H1 (cell line): ENCODE data around the gene ZSWIM7. TPM values are rescaled to one million over a fixed set of nuclear protein-coding genes. Genes with fewer than 3 reads are reported as not detected.
"Not testable (repeated sequence)": the region's sequence is repeated elsewhere in the genome, so short reads cannot be mapped to it uniquely, and the experiment has no call there.

ENCODE experiments used
- CTCF ChIA-PET: fragments of 300-600 bp; sonication (Branson Sonifier 250); formaldehyde crosslinking; loops from one replicate; lab custom pipeline; 2021; ENCODE audit not compliant: partially characterized antibody; lab: Charles Lee
- POLR2A ChIA-PET: fragments of 300-600 bp; sonication (Branson Sonifier 250); formaldehyde crosslinking; loops from one replicate; lab custom pipeline; 2021; ENCODE audit warnings: inconsistent platforms; ENCODE audit not compliant: partially characterized antibody; lab: Charles Lee
- DNase-seq, 2 experiments: peaks; one replicate each; pipeline versions ENCODE4 v3.0.0 to v3.0.0-alpha.2; 2010 to 2022; ENCODE audit warnings: low spot score in 2 of 2, low read depth in 1 of 2, mixed read lengths in 1 of 2
- FAIRE-seq: peaks from 2 replicates; lab custom pipeline; 2011; peaks lifted over from hg19 to GRCh38; lab: Jason Lieb, UNC
- H2AFZ ChIP-seq: 2 replicates; pipeline ENCODE4 v1.8.1; 2012; ENCODE audit warnings: low read length, inconsistent platforms
- H2AK5ac ChIP-seq: 2 replicates; pipeline ENCODE4 v1.6.1; 2013; ENCODE audit warnings: low read depth, low read length
- H2BK120ac ChIP-seq: replicated peaks from 2 replicates; pipeline ENCODE3; 2013; ENCODE audit warnings: low read depth, low read length, inconsistent platforms
- H2BK12ac ChIP-seq: 2 replicates; pipeline ENCODE4 v1.6.1; 2013; ENCODE audit warnings: low read depth, low read length
- H2BK15ac ChIP-seq: 2 replicates; pipeline ENCODE4 v1.6.1; 2013; ENCODE audit warnings: low read length
- H2BK20ac ChIP-seq: 2 replicates; pipeline ENCODE4 v1.6.1; 2013; ENCODE audit warnings: low read length
- H2BK5ac ChIP-seq: 2 replicates; pipeline ENCODE4 v1.6.1; 2013; ENCODE audit warnings: low read depth, low read length
- H3K14ac ChIP-seq: 2 replicates; pipeline ENCODE4 v1.6.1; 2013; ENCODE audit warnings: inconsistent platforms; ENCODE audit not compliant: insufficient read length
- H3K18ac ChIP-seq: 2 replicates; pipeline ENCODE4 v1.6.1; 2013; ENCODE audit warnings: low read length; ENCODE audit errors: extremely low read depth
- H3K23ac ChIP-seq: 2 replicates; pipeline ENCODE4 v1.6.1; 2013; ENCODE audit warnings: inconsistent platforms; ENCODE audit not compliant: insufficient read length
- H3K23me2 ChIP-seq: 2 replicates; pipeline ENCODE4 v1.6.1; 2013; ENCODE audit warnings: low read depth, low read length
- H3K27ac ChIP-seq: 2 replicates; pipeline ENCODE4 v1.6.1; 2011; ENCODE audit warnings: low read depth, low read length, inconsistent platforms
- H3K27me3 ChIP-seq, 4 experiments: replicated peaks in 1 of 4; 1 replicate in 1 of 4; 2 replicates in 3 of 4; pipeline versions ENCODE4 v1.6.1 to v1.8.1; 2011 to 2013; ENCODE audit warnings: low read length in 3 of 4, mild to moderate bottlenecking in 3 of 4, inconsistent platforms in 2 of 4, mixed read lengths in 2 of 4, moderate library complexity in 1 of 4; ENCODE audit not compliant: control insufficient read depth in 3 of 4, insufficient read depth in 3 of 4; ENCODE audit errors: extremely low read depth in 1 of 4
- H3K36me3 ChIP-seq, 4 experiments: 2 replicates each; pipeline versions ENCODE4 v1.6.1 to v1.8.1; 2011 to 2013; ENCODE audit warnings: mild to moderate bottlenecking in 4 of 4, low read length in 3 of 4, moderate library complexity in 2 of 4, control low read depth in 1 of 4, inconsistent platforms in 1 of 4; ENCODE audit not compliant: insufficient read depth in 4 of 4, control insufficient read depth in 2 of 4
- H3K4ac ChIP-seq: replicated peaks from 2 replicates; pipeline ENCODE3; 2013; ENCODE audit warnings: low read length, low read depth, mixed read lengths, inconsistent platforms; ENCODE audit not compliant: insufficient read length
- H3K4me1 ChIP-seq, 4 experiments: replicated peaks in 1 of 4; 1 replicate in 1 of 4; 2 replicates in 3 of 4; pipeline versions ENCODE4 v1.6.1 to v1.8.1; 2011 to 2013; ENCODE audit warnings: low read length in 3 of 4, inconsistent platforms in 2 of 4, mixed read lengths in 1 of 4; ENCODE audit not compliant: insufficient read depth in 4 of 4, control insufficient read depth in 3 of 4
- H3K4me2 ChIP-seq, 2 experiments: 2 replicates each; pipeline versions ENCODE4 v1.6.1 to v1.8.1; 2011 to 2013; ENCODE audit warnings: low read depth in 2 of 2, low read length in 2 of 2, control low read depth in 1 of 2, inconsistent platforms in 1 of 2, mild to moderate bottlenecking in 1 of 2; ENCODE audit not compliant: insufficient read depth in 1 of 2
- H3K4me3 ChIP-seq, 4 experiments: fragments of 200-600, 300-600 bp in 1 of 4; sonication (generic), shearing (Covaris generic), sonication (Bioruptor Twin) in 1 of 4; 2 replicates each; pipeline versions ENCODE4 v1.5.1 to v1.8.1; 2011 to 2016; ENCODE audit warnings: low read length in 4 of 4, low read depth in 3 of 4, control low read depth in 2 of 4, inconsistent platforms in 2 of 4, mild to moderate bottlenecking in 2 of 4, mixed read lengths in 1 of 4, moderate library complexity in 1 of 4; ENCODE audit not compliant: insufficient read depth in 2 of 4; ENCODE audit errors: extremely low read depth in 1 of 4
- H3K56ac ChIP-seq: replicated peaks from 2 replicates; pipeline ENCODE3; 2013; ENCODE audit warnings: low read depth, mild to moderate bottlenecking, mixed read lengths, low read length, inconsistent platforms; ENCODE audit not compliant: insufficient read length
- H3K79me1 ChIP-seq: 2 replicates; pipeline ENCODE4 v1.6.1; 2013; ENCODE audit warnings: low read depth, low read length, control low read depth
- H3K79me2 ChIP-seq, 2 experiments: 2 replicates each; pipeline versions ENCODE4 v1.6.1 to v1.8.1; 2012 to 2013; ENCODE audit warnings: low read length in 2 of 2, mild to moderate bottlenecking in 2 of 2, inconsistent platforms in 1 of 2; ENCODE audit not compliant: insufficient read depth in 2 of 2, control insufficient read depth in 1 of 2
- H3K9ac ChIP-seq, 4 experiments: replicated peaks in 1 of 4; 1 replicate in 1 of 4; 2 replicates in 3 of 4; pipeline versions ENCODE4 v1.6.1 to v1.8.1; 2011 to 2013; ENCODE audit warnings: low read depth in 3 of 4, low read length in 3 of 4, control low read depth in 2 of 4, mild to moderate bottlenecking in 2 of 4, moderate library complexity in 2 of 4, inconsistent platforms in 1 of 4; ENCODE audit errors: extremely low read depth in 1 of 4
- H3K9me3 ChIP-seq, 2 experiments: 2 replicates each; pipeline versions ENCODE4 v1.6.1 to v1.8.1; 2012 to 2013; ENCODE audit warnings: mild to moderate bottlenecking in 2 of 2, moderate library complexity in 2 of 2, control low read depth in 1 of 2, inconsistent platforms in 1 of 2, low read depth in 1 of 2, low read length in 1 of 2, mixed read lengths in 1 of 2; ENCODE audit not compliant: insufficient read depth in 2 of 2
- H4K20me1 ChIP-seq, 2 experiments: replicated peaks in 1 of 2; 2 replicates each; pipeline versions ENCODE3 to v1.8.1; 2011 to 2013; ENCODE audit warnings: inconsistent platforms in 2 of 2, low read length in 2 of 2, mild to moderate bottlenecking in 1 of 2; ENCODE audit not compliant: insufficient read depth in 2 of 2, control insufficient read depth in 1 of 2
- H4K5ac ChIP-seq: 2 replicates; pipeline ENCODE4 v1.6.1; 2013; ENCODE audit warnings: low read length, low read depth, mixed read lengths, inconsistent platforms; ENCODE audit not compliant: insufficient read length
- H4K8ac ChIP-seq: 2 replicates; pipeline ENCODE4 v1.8.0; 2013; ENCODE audit warnings: mild to moderate bottlenecking, moderate library complexity, low read length, inconsistent platforms; ENCODE audit not compliant: insufficient read depth; ENCODE audit errors: extremely low read depth
- H4K91ac ChIP-seq: replicated peaks from 2 replicates; pipeline ENCODE3; 2013; ENCODE audit warnings: low read length, mixed read lengths, inconsistent platforms; ENCODE audit not compliant: insufficient read length
- WGBS, 2 experiments: shearing (Covaris generic) in 1 of 2; methylation state at CpG; one replicate each; pipeline versions ENCODE4 v1.1.6 to v1.1.7; 2013 to 2015; ENCODE audit warnings: low lambda C conversion rate in 2 of 2, mixed read lengths in 2 of 2, inconsistent platforms in 1 of 2, low coverage in 1 of 2, missing lambda C conversion rate in 1 of 2; ENCODE audit not compliant: insufficient replicate concordance in 2 of 2, insufficient coverage in 1 of 2, insufficient read length in 1 of 2; ENCODE audit errors: extremely low coverage in 1 of 2, missing lambda C conversion rate in 1 of 2; 5-methylcytosine and 5-hydroxymethylcytosine counted together
- polyA plus RNA-seq, 7 experiments: library from polyadenylated mRNA; depleted of rRNA in 3 of 7; stranded (reverse) in 5 of 7; unstranded in 2 of 7; fragments of >200 nt in 5 of 7; fragments of 200-250 nt in 2 of 7; gene quantifications; 1 replicate in 5 of 7; 2 replicates in 1 of 7; 4 replicates in 1 of 7; pipeline versions ENCODE4 v1.2.1 to v1.2.3, GENCODE V29; 2011 to 2013; ENCODE audit warnings: missing spikeins in 2 of 7, mixed read lengths in 2 of 7
- total RNA-seq: library from RNA; stranded (reverse); fragmentation: NEBNext Ultra II Directional; extraction: Animal tissue kit (Norgen Biotek cat#: 25700); gene quantifications from 2 replicates; pipeline ENCODE4 v1.2.1, GENCODE V29; 2021

Gene ZSWIM7
- total and polyA plus RNA-seq, 2 of the 8 experiments (the other 6 are each of a cell fraction or from before 2014, with no cell fraction given) = 39.3 to 57.7 TPM

DNA sequence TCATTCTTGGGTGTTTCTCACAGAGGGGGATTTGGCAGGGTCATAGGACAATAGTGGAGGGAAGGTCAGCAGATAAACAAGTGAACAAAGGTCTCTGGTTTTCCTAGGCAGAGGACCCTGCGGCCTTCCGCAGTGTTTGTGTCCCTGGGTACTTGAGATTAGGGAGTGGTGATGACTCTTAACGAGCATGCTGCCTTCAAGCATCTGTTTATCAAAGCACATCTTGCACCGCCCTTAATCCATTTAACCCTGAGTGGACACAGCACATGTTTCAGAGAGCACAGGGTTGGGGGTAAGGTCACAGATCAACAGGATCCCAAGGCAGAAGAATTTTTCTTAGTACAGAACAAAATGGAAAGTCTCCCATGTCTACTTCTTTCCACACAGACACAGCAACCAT is 20.5 kb downstream of the ZSWIM7 start:
- CTCF ChIA-PET = interaction anchor here (0.8 kb wide), 1 partner anchor 13 kb away, joined by 3 read pairs; no protein-coding TSS in a partner anchor

More for the DNA sequence above, 20.5 kb downstream of the ZSWIM7 start:
- WGBS, 2 experiments = 100% methylated on average over 2 of the region's 4 CpGs; no CpG with 5 or more reads in 1 of the 2 experiments
- H4K20me1 ChIP-seq, H3K27me3 ChIP-seq, H2AFZ ChIP-seq, H3K4ac ChIP-seq, H2BK20ac ChIP-seq, H2BK12ac ChIP-seq, H3K4me2 ChIP-seq, H3K27ac ChIP-seq, H3K14ac ChIP-seq, DNase-seq, H3K9ac ChIP-seq, H3K18ac ChIP-seq, H3K4me1 ChIP-seq, H3K79me1 ChIP-seq, H3K79me2 ChIP-seq, POLR2A ChIA-PET, H3K23ac ChIP-seq, H2BK15ac ChIP-seq, H3K9me3 ChIP-seq, H3K4me3 ChIP-seq, H3K56ac ChIP-seq, H2BK120ac ChIP-seq, H4K91ac ChIP-seq, H4K8ac ChIP-seq, H2BK5ac ChIP-seq, FAIRE-seq, H2AK5ac ChIP-seq, H4K5ac ChIP-seq, H3K23me2 ChIP-seq: not testable (repeated sequence)
- peaks cover 2 to 45% (median 23%) of the 10 kb centered on the region in 4 experiments; a peak in 7 of 8 replicates for H3K36me3 ChIP-seq
